Neural cell (in vitro differentiated cells): ENCODE measurements around the gene UBAP2. TPM values are rescaled to one million over a fixed set of nuclear protein-coding genes. Genes with fewer than 3 reads are reported as not detected.

ENCODE experiments used
- H2AFZ ChIP-seq: fragments of 200-600, 300-800 bp; sonication (generic), shearing (Covaris generic); 2 replicates; pipeline ENCODE4 v1.6.0; 2014; ENCODE audit warnings: low read depth, mild to moderate bottlenecking, antibody characterized with exemption, low read length, moderate library complexity
- H3F3A ChIP-seq: fragments of 200-600 bp; shearing (Covaris generic); 2 replicates; pipeline ENCODE4 v1.6.1; 2016; ENCODE audit warnings: mild to moderate bottlenecking, moderate library complexity, mixed read lengths, antibody characterized with exemption, low read length; ENCODE audit not compliant: insufficient read depth, poor library complexity, severe bottlenecking
- H3K27ac ChIP-seq: fragments of 200-600, 300-800 bp; sonication (generic), shearing (Covaris generic); 2 replicates; pipeline ENCODE4 v1.5.1; 2014; ENCODE audit warnings: mild to moderate bottlenecking, low read length, moderate library complexity
- H3K27me3 ChIP-seq: fragments of 300-800, 200-600 bp; sonication (generic), shearing (Covaris generic); 2 replicates; pipeline ENCODE4 v1.6.0; 2014; ENCODE audit warnings: mild to moderate bottlenecking, low read depth, low read length, moderate library complexity; ENCODE audit not compliant: insufficient read depth
- H3K36me3 ChIP-seq: fragments of 300-800, 200-600 bp; sonication (generic), shearing (Covaris generic); 2 replicates; pipeline ENCODE4 v1.5.1; 2014; ENCODE audit warnings: mild to moderate bottlenecking, antibody characterized with exemption, low read length, moderate library complexity; ENCODE audit not compliant: insufficient read depth
- H3K4me2 ChIP-seq: fragments of 300-800, 200-600 bp; sonication (generic), shearing (Covaris generic); 2 replicates; pipeline ENCODE4 v1.6.0; 2014; ENCODE audit warnings: mild to moderate bottlenecking, low read length
- H3K4me3 ChIP-seq: fragments of 300-800, 200-600 bp; sonication (generic), shearing (Covaris generic); 2 replicates; pipeline ENCODE4 v1.5.1; 2014; ENCODE audit warnings: mild to moderate bottlenecking, low read length, moderate library complexity
- H3K79me2 ChIP-seq: fragments of 200-600 bp; shearing (Covaris generic); replicated peaks from 2 replicates; pipeline ENCODE4 v1.6.0; 2014; ENCODE audit warnings: mild to moderate bottlenecking, low read length, moderate library complexity; ENCODE audit not compliant: insufficient read depth
- H3K9ac ChIP-seq: fragments of 300-800, 200-600 bp; sonication (generic), shearing (Covaris generic); 2 replicates; pipeline ENCODE4 v1.6.1; 2016; ENCODE audit warnings: mild to moderate bottlenecking, low read length, mixed read lengths
- H3K9me2 ChIP-seq: fragments of 200-600 bp; shearing (Covaris generic); 2 replicates; pipeline ENCODE4 v1.6.1; 2016; ENCODE audit warnings: mild to moderate bottlenecking, low read length, mixed read lengths; ENCODE audit not compliant: insufficient read depth
- H3K9me3 ChIP-seq: fragments of 200-600, 300-800 bp; sonication (generic), shearing (Covaris generic); 2 replicates; pipeline ENCODE4 v1.6.1; 2016; ENCODE audit warnings: mild to moderate bottlenecking, mixed run types, low read length, moderate library complexity, mixed read lengths
- H4K20me1 ChIP-seq: fragments of 200-600 bp; shearing (Covaris generic); 2 replicates; pipeline ENCODE4 v1.6.1; 2016; ENCODE audit warnings: mild to moderate bottlenecking, mixed run types; ENCODE audit not compliant: insufficient read depth
- EP300 ChIP-seq: fragments of 450-650 bp; conservative IDR thresholded peaks from 2 replicates; pipeline ENCODE4 v1.6.1; 2014; ENCODE audit warnings: antibody characterized with exemption, mild to moderate bottlenecking, moderate library complexity; ENCODE audit not compliant: poor library complexity, severe bottlenecking
- EZH2 ChIP-seq: fragments of 200-600, 300-800 bp; shearing (Covaris generic), sonication (generic); IDR thresholded peaks from 2 replicates; pipeline ENCODE4 v1.6.1; 2014; ENCODE audit warnings: antibody characterized with exemption, low read length, borderline replicate concordance, mild to moderate bottlenecking; ENCODE audit not compliant: insufficient read depth, poor library complexity, severe bottlenecking
- MXI1 ChIP-seq: fragments of 450-650 bp; conservative IDR thresholded peaks from 2 replicates; pipeline ENCODE4 v1.6.1; 2014; ENCODE audit warnings: antibody characterized with exemption, mild to moderate bottlenecking; ENCODE audit not compliant: poor library complexity, severe bottlenecking
- POLR2AphosphoS5 ChIP-seq: IDR thresholded peaks from 2 replicates; pipeline ENCODE4 v1.6.1; 2012
- RAD21 ChIP-seq: fragments of 450-650 bp; conservative IDR thresholded peaks from 2 replicates; pipeline ENCODE4 v1.6.1; 2014; ENCODE audit warnings: antibody characterized with exemption, mild to moderate bottlenecking, moderate library complexity
- REST ChIP-seq: IDR thresholded peaks from 2 replicates; pipeline ENCODE4 v1.6.1; 2012; ENCODE audit warnings: borderline replicate concordance
- SMC3 ChIP-seq: fragments of 450-650 bp; conservative IDR thresholded peaks from 2 replicates; pipeline ENCODE4 v1.6.1; 2014; ENCODE audit warnings: antibody characterized with exemption, mild to moderate bottlenecking, moderate library complexity; ENCODE audit not compliant: poor library complexity
- TAF1 ChIP-seq: IDR thresholded peaks from 2 replicates; pipeline ENCODE4 v1.6.1; 2012; ENCODE audit warnings: low read depth
- polyA plus RNA-seq: library from polyadenylated mRNA; depleted of rRNA; stranded (reverse); fragments of >200 nt; gene quantifications from 2 replicates; pipeline ENCODE4 v1.2.3, GENCODE V29; 2014
- TF ChIP-seq, protein P1 (sequence below): fragments of 450-650 bp; IDR thresholded peaks from 2 replicates; pipeline ENCODE4 v1.5.1; 2014; ENCODE audit warnings: antibody characterized with exemption, mild to moderate bottlenecking, moderate library complexity; ENCODE audit not compliant: poor library complexity, severe bottlenecking

UBAP2 gene
- polyA plus RNA-seq, 1 donor from 2014 or later = 9.2 TPM

DNA sequence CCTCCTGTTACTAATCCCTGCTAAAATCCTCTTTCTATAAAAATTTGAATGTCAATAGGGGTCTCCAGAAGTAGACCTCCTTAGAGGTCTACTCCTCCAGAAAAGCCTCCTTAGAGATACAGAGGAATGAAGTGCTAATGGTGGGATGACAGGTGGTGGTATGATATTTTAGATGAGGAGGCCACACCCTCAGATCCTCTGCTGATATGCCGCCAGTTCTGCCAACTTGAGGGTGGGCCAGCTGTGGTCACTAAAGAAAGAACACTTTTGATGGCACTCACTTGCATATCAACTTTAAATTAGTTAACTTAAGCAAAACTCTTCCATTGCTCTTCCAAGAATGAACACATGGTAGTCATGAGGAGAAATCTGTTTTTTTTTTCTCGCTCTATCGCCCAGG lies 16.9 kb upstream of the UBAP2 start:
- no peak overlapping the region for H2AFZ ChIP-seq
- TF ChIP-seq SMC3 = no peak
- TF ChIP-seq, protein P1, sequence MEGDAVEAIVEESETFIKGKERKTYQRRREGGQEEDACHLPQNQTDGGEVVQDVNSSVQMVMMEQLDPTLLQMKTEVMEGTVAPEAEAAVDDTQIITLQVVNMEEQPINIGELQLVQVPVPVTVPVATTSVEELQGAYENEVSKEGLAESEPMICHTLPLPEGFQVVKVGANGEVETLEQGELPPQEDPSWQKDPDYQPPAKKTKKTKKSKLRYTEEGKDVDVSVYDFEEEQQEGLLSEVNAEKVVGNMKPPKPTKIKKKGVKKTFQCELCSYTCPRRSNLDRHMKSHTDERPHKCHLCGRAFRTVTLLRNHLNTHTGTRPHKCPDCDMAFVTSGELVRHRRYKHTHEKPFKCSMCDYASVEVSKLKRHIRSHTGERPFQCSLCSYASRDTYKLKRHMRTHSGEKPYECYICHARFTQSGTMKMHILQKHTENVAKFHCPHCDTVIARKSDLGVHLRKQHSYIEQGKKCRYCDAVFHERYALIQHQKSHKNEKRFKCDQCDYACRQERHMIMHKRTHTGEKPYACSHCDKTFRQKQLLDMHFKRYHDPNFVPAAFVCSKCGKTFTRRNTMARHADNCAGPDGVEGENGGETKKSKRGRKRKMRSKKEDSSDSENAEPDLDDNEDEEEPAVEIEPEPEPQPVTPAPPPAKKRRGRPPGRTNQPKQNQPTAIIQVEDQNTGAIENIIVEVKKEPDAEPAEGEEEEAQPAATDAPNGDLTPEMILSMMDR = no peak
- no peak overlapping the region for H3K9ac ChIP-seq

GRCh38 chr9:34059954-34060353 lies 11.3 kb upstream of the UBAP2 start:
- Histone ChIP-seq H3K9me2 (no peaks in the 10 kb centered on the region), H4K20me1 (no peaks in the 10 kb centered on the region), H3K27ac (no peak overlapping the region), H3K79me2 (no peaks in the 10 kb centered on the region), H3K9me3 (no peaks in the 10 kb centered on the region), H3F3A (no peaks in the 10 kb centered on the region), H3K36me3 (no peaks in the 10 kb centered on the region), H3K4me3 (no peak overlapping the region), H3K9ac (no peak overlapping the region), H2AFZ (no peak overlapping the region), H3K27me3 (no peaks in the 10 kb centered on the region), H3K4me2 (no peak overlapping the region)
- no peak for TF ChIP-seq REST
- TF ChIP-seq EZH2 = no peak
- TF ChIP-seq, protein P1 = no peak

More for the DNA sequence above, 16.9 kb upstream of the UBAP2 start:
- H3K36me3 ChIP-seq = no peaks in the 10 kb centered on the region
- no peak overlapping the region for H3K27ac ChIP-seq
- H3K27me3 ChIP-seq = no peaks in the 10 kb centered on the region
- H3K4me2 ChIP-seq = no peak overlapping the region
- no peak overlapping the region for H3K4me3 ChIP-seq
- no peaks in the 10 kb centered on the region for H3F3A ChIP-seq
- H3K9me2 ChIP-seq = no peaks in the 10 kb centered on the region
- no peaks in the 10 kb centered on the region for H3K79me2 ChIP-seq
- H4K20me1 ChIP-seq = no peaks in the 10 kb centered on the region
- no peaks in the 10 kb centered on the region for H3K9me3 ChIP-seq

- no peak overlapping the region for H3K27ac ChIP-seq
- no peak overlapping the region for H3K9ac ChIP-seq
These were observed 10.6 kb upstream of the UBAP2 start for GRCh38 chr9:34059281-34059680.

More at GRCh38 chr9:34059281-34059680, 10.6 kb upstream of the UBAP2 start:
- Histone ChIP-seq H3K79me2 (no peaks in the 10 kb centered on the region), H3K4me3 (no peak overlapping the region), H3K9me2 (no peaks in the 10 kb centered on the region), H3F3A (no peaks in the 10 kb centered on the region), H3K9me3 (no peaks in the 10 kb centered on the region), H3K27me3 (no peaks in the 10 kb centered on the region), H3K4me2 (no peak overlapping the region), H3K36me3 (no peaks in the 10 kb centered on the region), H4K20me1 (no peaks in the 10 kb centered on the region), H2AFZ (no peak overlapping the region)
- TF ChIP-seq POLR2AphosphoS5 (no peak), SMC3 (no peak), EP300 (no peak), RAD21 (no peak), TAF1 (no peak), MXI1 (no peak), EZH2 (no peak)
- TF ChIP-seq, protein P1 = no peak
